Endothelial cell of umbilical vein (primary cell): Measurements from ENCODE around the gene ADPRH. TPM values are rescaled to one million over a fixed set of nuclear protein-coding genes. Genes with fewer than 3 reads are reported as not detected.

ENCODE experiments used
- BruUV-seq: library from RNA; stranded (reverse); fragments of 400-500 nt; replicated peaks from 2 replicates; lab custom pipeline; 2021; lab: Mats Ljungman, UMichigan
- CTCF ChIA-PET: fragments of 300-600, 350-600 bp; sonication (Branson Sonifier 250); formaldehyde crosslinking; loops from one replicate; lab custom pipeline; 2021; ENCODE audit warnings: antibody characterized with exemption, inconsistent platforms; lab: Charles Lee
- POLR2A ChIA-PET: fragments of 300-600, 350-600 bp; sonication (Branson Sonifier 250); formaldehyde crosslinking; loops from one replicate; lab custom pipeline; 2021; ENCODE audit warnings: antibody characterized with exemption, inconsistent platforms; lab: Charles Lee
- DNase-seq: peaks from one replicate; pipeline ENCODE4 v3.0.0-alpha.2; 2011; ENCODE audit warnings: low read depth, low spot score
- FAIRE-seq: peaks from 2 replicates; lab custom pipeline; 2011; peaks lifted over from hg19 to GRCh38; lab: Jason Lieb, UNC
- H2AFZ ChIP-seq: 2 replicates; pipeline ENCODE4 v1.6.0; 2012; ENCODE audit warnings: low read depth, low read length, control low read depth, inconsistent platforms
- H3K27ac ChIP-seq: 2 replicates; pipeline ENCODE4 v1.5.1; 2011; ENCODE audit warnings: low read depth, mild to moderate bottlenecking, control low read depth, low read length, moderate library complexity; ENCODE audit not compliant: insufficient read depth
- H3K27me3 ChIP-seq, 2 experiments: 2 replicates each; pipeline versions ENCODE4 v1.6.0 to v1.6.1; 2011; ENCODE audit warnings: low read length in 2 of 2, mixed read lengths in 1 of 2; ENCODE audit not compliant: control insufficient read depth in 2 of 2, insufficient read depth in 2 of 2
- H3K36me3 ChIP-seq, 2 experiments: 2 replicates in 1 of 2; 3 replicates in 1 of 2; pipeline ENCODE4 v1.5.1; 2011; ENCODE audit warnings: low read length in 2 of 2, mild to moderate bottlenecking in 1 of 2, moderate library complexity in 1 of 2; ENCODE audit not compliant: control insufficient read depth in 2 of 2, insufficient read depth in 2 of 2; ENCODE audit errors: extremely low read depth in 1 of 2
- H3K4me1 ChIP-seq: 3 replicates; pipeline ENCODE4 v1.5.1; 2011; ENCODE audit warnings: mild to moderate bottlenecking, low read length; ENCODE audit not compliant: control insufficient read depth, insufficient read depth; ENCODE audit errors: extremely low read depth
- H3K4me2 ChIP-seq: 2 replicates; pipeline ENCODE4 v1.6.1; 2011; ENCODE audit warnings: low read length, control low read depth, mixed read lengths; ENCODE audit not compliant: insufficient read depth
- H3K4me3 ChIP-seq, 3 experiments: fragments of 200-600 bp in 1 of 3; sonication (generic), shearing (Covaris generic) in 1 of 3; replicated peaks in 1 of 3; 2 replicates each; pipeline ENCODE4 v1.5.1; 2011 to 2016; ENCODE audit warnings: control low read depth in 3 of 3, low read length in 3 of 3, mild to moderate bottlenecking in 2 of 3, inconsistent platforms in 1 of 3, low read depth in 1 of 3, moderate library complexity in 1 of 3; ENCODE audit not compliant: insufficient read depth in 1 of 3
- H3K79me2 ChIP-seq: 2 replicates; pipeline ENCODE4 v1.6.0; 2012; ENCODE audit warnings: low read length, inconsistent platforms; ENCODE audit not compliant: control insufficient read depth, insufficient read depth
- H3K9ac ChIP-seq: replicated peaks from 2 replicates; pipeline ENCODE3; 2011; ENCODE audit warnings: low read length, control low read depth; ENCODE audit not compliant: insufficient read depth; ENCODE audit errors: extremely low read depth
- H3K9me1 ChIP-seq: replicated peaks from 3 replicates; pipeline ENCODE4 v1.6.0; 2011; ENCODE audit warnings: mild to moderate bottlenecking, low read length; ENCODE audit not compliant: control insufficient read depth, insufficient read depth; ENCODE audit errors: extremely low read depth
- H3K9me3 ChIP-seq: replicated peaks from 2 replicates; pipeline ENCODE4 v1.5.1; 2012; ENCODE audit warnings: low read length, inconsistent platforms; ENCODE audit not compliant: control insufficient read depth, insufficient read depth
- H4K20me1 ChIP-seq: replicated peaks from 2 replicates; pipeline ENCODE3; 2011; ENCODE audit warnings: mild to moderate bottlenecking, low read length; ENCODE audit not compliant: control insufficient read depth, insufficient read depth; ENCODE audit errors: extremely low read depth
- CTCF ChIP-seq, 2 donors: IDR thresholded peaks; 1 replicate in 1 of 2; 2 replicates in 1 of 2; pipeline ENCODE4 v1.5.1; 2011; ENCODE audit warnings: low read length in 2 of 2, mild to moderate bottlenecking in 2 of 2, moderate library complexity in 2 of 2, control low read depth in 1 of 2, inconsistent platforms in 1 of 2, low read depth in 1 of 2; ENCODE audit not compliant: insufficient read depth in 1 of 2; ENCODE audit errors: extremely low read depth in 1 of 2
- EZH2 ChIP-seq: IDR thresholded peaks from 2 replicates; pipeline ENCODE4 v1.6.1; 2012; ENCODE audit warnings: borderline replicate concordance, low read depth, mild to moderate bottlenecking, moderate library complexity, low read length, inconsistent platforms; ENCODE audit not compliant: severe bottlenecking
- FOS ChIP-seq: IDR thresholded peaks from 2 replicates; pipeline ENCODE4 v1.6.1; 2011; ENCODE audit warnings: mild to moderate bottlenecking, low read length, moderate library complexity, borderline replicate concordance; ENCODE audit not compliant: insufficient read depth
- GATA2 ChIP-seq: IDR thresholded peaks from 2 replicates; pipeline ENCODE4 v1.7.0; 2011; ENCODE audit warnings: low read depth, mild to moderate bottlenecking, moderate library complexity, mixed read lengths, low read length; ENCODE audit not compliant: insufficient read length, insufficient read depth
- JUN ChIP-seq: IDR thresholded peaks from 2 replicates; pipeline ENCODE4 v1.6.1; 2011; ENCODE audit warnings: borderline replicate concordance, low read depth; ENCODE audit not compliant: insufficient read length, insufficient read depth
- MAX ChIP-seq: IDR thresholded peaks from 2 replicates; pipeline ENCODE4 v1.6.1; 2011; ENCODE audit not compliant: insufficient read depth, insufficient read length
- MYC ChIP-seq: IDR thresholded peaks from one replicate; pipeline ENCODE4 v1.6.1; 2011; ENCODE audit warnings: mild to moderate bottlenecking, low read depth, low read length
- POLR2A ChIP-seq: IDR thresholded peaks from 2 replicates; pipeline ENCODE4 v1.6.1; 2012; ENCODE audit warnings: low read depth, mild to moderate bottlenecking, control low read depth, low read length
- POLR2AphosphoS5 ChIP-seq: IDR thresholded peaks from 2 replicates; pipeline ENCODE4 v1.6.1; 2012; ENCODE audit warnings: low read depth, mild to moderate bottlenecking, control low read depth, low read length, moderate library complexity; ENCODE audit not compliant: insufficient read depth
- dilution Hi-C: fragments of 300-500 bp; cut with MboI; formaldehyde crosslinking; loops from one replicate; pipeline ENCODE4 v1.15.0; 2019; ENCODE audit warnings: low sequenced_read_pairs; ENCODE audit not compliant: extremely low pct_ligation_motif_present
- intact Hi-C: fragments of 100-400 bp; cut with micrococcal nuclease; formaldehyde crosslinking; loops from one replicate; pipeline ENCODE4 v1.10.0; 2022
- polyA plus RNA-seq, 4 experiments: library from polyadenylated mRNA; depleted of rRNA in 3 of 4; stranded (reverse) in 3 of 4; unstranded in 1 of 4; fragments of >200 nt; gene quantifications; 2 replicates each; pipeline versions ENCODE4 v1.2.1 to v1.2.3, GENCODE V29; 2011 to 2012; ENCODE audit warnings: missing spikeins in 1 of 4
- total RNA-seq: library from RNA; stranded (reverse); gene quantifications from 2 replicates; pipeline ENCODE4 v1.2.3, GENCODE V29; 2021

ADPRH gene
- total and polyA plus RNA-seq, 2 donors (not counting 3 experiments of a cell fraction or from before 2014, with no cell fraction given): 3.5 to 8.0 TPM

- CTCF ChIA-PET: no interaction called here
- no peaks in the 10 kb centered on the region for H3K79me2 ChIP-seq
- POLR2A ChIA-PET: no interaction called here
- H3K4me1 ChIP-seq: no peaks in the 10 kb centered on the region
- H3K9me3 ChIP-seq: no peaks in the 10 kb centered on the region
- TF ChIP-seq MYC (no peak), EZH2 (no peak), FOS (no peak)
- intact Hi-C loops: no loop called here
- H2AFZ ChIP-seq: no peak overlapping the region
- no peaks in the 10 kb centered on the region for H3K9me1 ChIP-seq
- H3K36me3 ChIP-seq: no peaks in the 10 kb centered on the region
- dilution Hi-C loops: no loop called here
- FAIRE-seq (no peak), DNase-seq (no peak)
- no peak overlapping the region for H3K27ac ChIP-seq
- no peaks in the 10 kb centered on the region for H4K20me1 ChIP-seq
- H3K27me3 ChIP-seq: no peaks in the 10 kb centered on the region
- no peak overlapping the region for H3K4me3 ChIP-seq
- H3K9ac ChIP-seq: no peak overlapping the region
- no peak overlapping the region for H3K4me2 ChIP-seq
- BruUV-seq: no TSS peak
These were observed 9.9 kb downstream of the ADPRH start for GRCh38 chr3:119589102-119589773.

GRCh38 chr3:119590706-119591105 lies 11.4 kb downstream of the ADPRH start:
- Histone ChIP-seq H3K9me1 (no peaks in the 10 kb centered on the region), H3K36me3 (no peaks in the 10 kb centered on the region), H3K9me3 (no peaks in the 10 kb centered on the region), H3K27ac (no peak overlapping the region), H3K4me1 (no peaks in the 10 kb centered on the region), H4K20me1 (no peaks in the 10 kb centered on the region), H2AFZ (no peak overlapping the region), H3K27me3 (no peaks in the 10 kb centered on the region), H3K4me3 (no peak overlapping the region), H3K9ac (no peak overlapping the region), H3K4me2 (no peak overlapping the region), H3K79me2 (no peaks in the 10 kb centered on the region)
- dilution Hi-C loops: no loop called here
- no peak for DNase-seq
- ChIA-PET POLR2A (no interaction called here), CTCF (no interaction called here)
- intact Hi-C loops: no loop called here
- no TSS peak for BruUV-seq
- no peak for TF ChIP-seq FOS
- TF ChIP-seq GATA2: no peak
- TF ChIP-seq POLR2AphosphoS5: no peak
- no peak for TF ChIP-seq CTCF (IDR thresholded peaks at IDR 0.05; ENCODE audit: extremely low read depth in 1 of 2, insufficient read depth in 1 of 2, low read depth in 1 of 2, low read length in 2 of 2)
- TF ChIP-seq JUN: no peak
- TF ChIP-seq POLR2A: no peak
- TF ChIP-seq MAX: no peak
- TF ChIP-seq MYC: no peak
- TF ChIP-seq EZH2: no peak
- no peak for FAIRE-seq
